ENCODE results near the gene DAZ3. TPM values are rescaled to one million over a fixed set of nuclear protein-coding genes. Genes with fewer than 3 reads are reported as not detected.
"Not testable (repeated sequence)": the region's sequence is repeated elsewhere in the genome, so short reads cannot be mapped to it uniquely, and the experiment has no call there.

Gene DAZ3
- total RNA-seq (2013), result not detected
- polyA plus RNA-seq, result not detected
- not detected in 2 replicates for polyA minus RNA-seq
- 0 reads per million in 11 experiments for total RNA-seq

- H3K4me2 ChIP-seq (replicated peaks; ENCODE audit: extremely low read depth, low read length, poor library complexity, severe bottlenecking); H3K36me3 Mint-ChIP-seq; H3K36me3 ChIP-seq (replicated peaks in 1 of 2; ENCODE audit: control insufficient read depth in 1 of 2, insufficient read depth in 2 of 2, low read length in 2 of 2); H3K9ac ChIP-seq (ENCODE audit: insufficient read depth, low read length, poor library complexity, severe bottlenecking); H3K27ac Mint-ChIP-seq; H2AFZ ChIP-seq (ENCODE audit: insufficient read depth, low read depth, low read length, poor library complexity, severe bottlenecking); H3K9me3 ChIP-seq (replicated peaks in 1 of 2; ENCODE audit: control insufficient read depth in 1 of 2, insufficient read depth in 1 of 2, low read length in 2 of 2); H4K20me1 ChIP-seq (ENCODE audit: insufficient read depth, low read length); H3K4me1 Mint-ChIP-seq; H3K27ac ChIP-seq (ENCODE audit: low read depth in 1 of 2, low read length in 2 of 2); H3K27me3 Mint-ChIP-seq (ENCODE audit: low read depth in 3 of 3); H3K4me1 ChIP-seq (ENCODE audit: control insufficient read depth in 1 of 2, insufficient read depth in 2 of 2, low read length in 2 of 2); H3K4me3 ChIP-seq (replicated peaks in 1 of 3; ENCODE audit: low read depth in 2 of 3, low read length in 3 of 3); H3K9me3 Mint-ChIP-seq; intact Hi-C loops (cut with micrococcal nuclease); H3K27me3 ChIP-seq (ENCODE audit: control insufficient read depth in 2 of 2, insufficient read depth in 2 of 2, low read length in 2 of 2); H3K4me3 Mint-ChIP-seq; DNase-seq; H3K79me2 ChIP-seq (ENCODE audit: insufficient read depth, low read length): not testable (repeated sequence)
- WGBS (ENCODE audit: insufficient coverage), result no CpG with 5 or more reads among the region's 23 CpGs
These were observed at the start of gene DAZ3 for GRCh38 chrY:24813293-24813692. TSS of gene DAZ3 (minus strand) at chrY:24813393. CDS start at chrY:24813185, 208 bp downstream.

GRCh38 chrY:24833619-24834018 is 20.4 kb upstream of the DAZ3 start, which contains the start of gene DAZ4:
TSS of gene DAZ4 (plus strand) at chrY:24833919. CDS start at chrY:24834127, 208 bp downstream.
- H3K4me3 ChIP-seq (replicated peaks in 1 of 3; ENCODE audit: low read depth in 2 of 3, low read length in 3 of 3); H3K36me3 ChIP-seq (replicated peaks in 1 of 2; ENCODE audit: control insufficient read depth in 1 of 2, insufficient read depth in 2 of 2, low read length in 2 of 2); H4K20me1 ChIP-seq (ENCODE audit: insufficient read depth, low read length); H3K4me3 Mint-ChIP-seq; H3K4me1 Mint-ChIP-seq; H3K27me3 Mint-ChIP-seq (ENCODE audit: low read depth in 3 of 3); DNase-seq; H3K4me1 ChIP-seq (ENCODE audit: control insufficient read depth in 1 of 2, insufficient read depth in 2 of 2, low read length in 2 of 2); H3K27me3 ChIP-seq (ENCODE audit: control insufficient read depth in 2 of 2, insufficient read depth in 2 of 2, low read length in 2 of 2); H3K9ac ChIP-seq (ENCODE audit: insufficient read depth, low read length, poor library complexity, severe bottlenecking); intact Hi-C loops (cut with micrococcal nuclease); H3K27ac ChIP-seq (ENCODE audit: low read depth in 1 of 2, low read length in 2 of 2); H3K27ac Mint-ChIP-seq; H2AFZ ChIP-seq (ENCODE audit: insufficient read depth, low read depth, low read length, poor library complexity, severe bottlenecking); H3K36me3 Mint-ChIP-seq; H3K9me3 Mint-ChIP-seq; H3K9me3 ChIP-seq (replicated peaks in 1 of 2; ENCODE audit: control insufficient read depth in 1 of 2, insufficient read depth in 1 of 2, low read length in 2 of 2); H3K79me2 ChIP-seq (ENCODE audit: insufficient read depth, low read length); H3K4me2 ChIP-seq (replicated peaks; ENCODE audit: extremely low read depth, low read length, poor library complexity, severe bottlenecking): not testable (repeated sequence)
- no CpG with 5 or more reads among the region's 23 CpGs for WGBS (ENCODE audit: insufficient coverage)

GRCh38 chrY:24825069-24825468 is 11.9 kb upstream of the DAZ3 start:
- H3K27ac ChIP-seq (ENCODE audit: low read depth in 1 of 2, low read length in 2 of 2); H3K79me2 ChIP-seq (ENCODE audit: insufficient read depth, low read length); H2AFZ ChIP-seq (ENCODE audit: insufficient read depth, low read depth, low read length, poor library complexity, severe bottlenecking); H3K27me3 ChIP-seq (ENCODE audit: control insufficient read depth in 2 of 2, insufficient read depth in 2 of 2, low read length in 2 of 2); DNase-seq; H3K9ac ChIP-seq (ENCODE audit: insufficient read depth, low read length, poor library complexity, severe bottlenecking); H3K27ac Mint-ChIP-seq; H3K36me3 Mint-ChIP-seq; H3K4me2 ChIP-seq (replicated peaks; ENCODE audit: extremely low read depth, low read length, poor library complexity, severe bottlenecking); H3K9me3 ChIP-seq (replicated peaks in 1 of 2; ENCODE audit: control insufficient read depth in 1 of 2, insufficient read depth in 1 of 2, low read length in 2 of 2); H3K4me1 ChIP-seq (ENCODE audit: control insufficient read depth in 1 of 2, insufficient read depth in 2 of 2, low read length in 2 of 2); H3K4me1 Mint-ChIP-seq; H3K4me3 ChIP-seq (replicated peaks in 1 of 3; ENCODE audit: low read depth in 2 of 3, low read length in 3 of 3); H3K36me3 ChIP-seq (replicated peaks in 1 of 2; ENCODE audit: control insufficient read depth in 1 of 2, insufficient read depth in 2 of 2, low read length in 2 of 2); intact Hi-C loops (cut with micrococcal nuclease); H3K27me3 Mint-ChIP-seq (ENCODE audit: low read depth in 3 of 3); H3K4me3 Mint-ChIP-seq; H3K9me3 Mint-ChIP-seq; H4K20me1 ChIP-seq (ENCODE audit: insufficient read depth, low read length): not testable (repeated sequence)
- WGBS (ENCODE audit: insufficient coverage), result no CpG with 5 or more reads among the region's 4 CpGs

GRCh38 chrY:24824184-24824879 is 11.1 kb upstream of the DAZ3 start:
- H3K36me3 ChIP-seq (replicated peaks in 1 of 2; ENCODE audit: control insufficient read depth in 1 of 2, insufficient read depth in 2 of 2, low read length in 2 of 2); H3K4me2 ChIP-seq (replicated peaks; ENCODE audit: extremely low read depth, low read length, poor library complexity, severe bottlenecking); H2AFZ ChIP-seq (ENCODE audit: insufficient read depth, low read depth, low read length, poor library complexity, severe bottlenecking); H4K20me1 ChIP-seq (ENCODE audit: insufficient read depth, low read length); H3K27ac ChIP-seq (ENCODE audit: low read depth in 1 of 2, low read length in 2 of 2); H3K4me3 ChIP-seq (replicated peaks in 1 of 3; ENCODE audit: low read depth in 2 of 3, low read length in 3 of 3); H3K9ac ChIP-seq (ENCODE audit: insufficient read depth, low read length, poor library complexity, severe bottlenecking); H3K27me3 ChIP-seq (ENCODE audit: control insufficient read depth in 2 of 2, insufficient read depth in 2 of 2, low read length in 2 of 2); H3K79me2 ChIP-seq (ENCODE audit: insufficient read depth, low read length); H3K4me3 Mint-ChIP-seq; H3K9me3 Mint-ChIP-seq; H3K4me1 ChIP-seq (ENCODE audit: control insufficient read depth in 1 of 2, insufficient read depth in 2 of 2, low read length in 2 of 2); H3K9me3 ChIP-seq (replicated peaks in 1 of 2; ENCODE audit: control insufficient read depth in 1 of 2, insufficient read depth in 1 of 2, low read length in 2 of 2); intact Hi-C loops (cut with micrococcal nuclease); H3K27ac Mint-ChIP-seq; DNase-seq; H3K4me1 Mint-ChIP-seq; H3K27me3 Mint-ChIP-seq (ENCODE audit: low read depth in 3 of 3); H3K36me3 Mint-ChIP-seq: not testable (repeated sequence)
- no CpG with 5 or more reads among the region's 4 CpGs for WGBS (ENCODE audit: insufficient coverage)
